AG10803 (cell line): ENCODE data around the gene GLIS2.
"Not testable (repeated sequence)": the region's sequence is repeated elsewhere in the genome, so short reads cannot be mapped to it uniquely, and the experiment has no call there.

ENCODE experiments used
- DNase-seq: peaks from one replicate; pipeline ENCODE4 v3.0.0; 2010; ENCODE audit warnings: low read depth
- H3K4me3 ChIP-seq: 2 replicates; pipeline ENCODE4 v1.5.1; 2011; ENCODE audit warnings: mild to moderate bottlenecking, low read length, control low read depth
- CTCF ChIP-seq: conservative IDR thresholded peaks from 2 replicates; pipeline ENCODE4 v1.5.1; 2011; ENCODE audit warnings: mild to moderate bottlenecking, low read length, control low read depth, inconsistent platforms

The GLIS2 gene

GRCh38 chr16:4328046-4328781 is 12.3 kb downstream of the GLIS2 start:
- H3K4me3 ChIP-seq: peak overlapping the region; percentile 48
- TF ChIP-seq CTCF: peak; percentile 61
- DNase-seq: peak; percentile 72

GRCh38 chr16:4328782-4329775 is 13.2 kb downstream of the GLIS2 start:
- TF ChIP-seq CTCF: no peak
- DNase-seq: no peak
- H3K4me3 ChIP-seq: no peak overlapping the region; the same call in 1 of the 2 replicates

GRCh38 chr16:4330277-4330874 is 14.5 kb downstream of the GLIS2 start:
- peak; percentile 62 for DNase-seq
- TF ChIP-seq CTCF: peak; percentile 92

GRCh38 chr16:4332083-4332482 is 16.2 kb downstream of the GLIS2 start:
- no peak for DNase-seq
- TF ChIP-seq CTCF: no peak
- H3K4me3 ChIP-seq: no peak overlapping the region

More at GRCh38 chr16:4330277-4330874, 14.5 kb downstream of the GLIS2 start:
- no peak overlapping the region for H3K4me3 ChIP-seq

GRCh38 chr16:4332623-4333307 is 16.9 kb downstream of the GLIS2 start:
- no peak for TF ChIP-seq CTCF
- no peak overlapping the region for H3K4me3 ChIP-seq
- no peak for DNase-seq

GRCh38 chr16:4333308-4333638 is 17.4 kb downstream of the GLIS2 start:
- TF ChIP-seq CTCF: no peak
- no peak for DNase-seq
- H3K4me3 ChIP-seq: no peak overlapping the region

GRCh38 chr16:4333714-4334113 is 17.8 kb downstream of the GLIS2 start:
- DNase-seq, H3K4me3 ChIP-seq: not testable (repeated sequence)
